Hepatocyte (in vitro differentiated cells): ENCODE measurements around the gene ZEB2. TPM values are rescaled to one million over a fixed set of nuclear protein-coding genes. Genes with fewer than 3 reads are reported as not detected.

Experiments used
- DNase-seq: peaks from one replicate; pipeline ENCODE4 v3.0.0-alpha.2; 2016; ENCODE audit warnings: low spot score
- H2AFZ ChIP-seq: fragments of 200-600 bp; sonication (generic); 2 replicates; pipeline ENCODE4 v1.6.0; 2016; ENCODE audit warnings: antibody characterized with exemption, mild to moderate bottlenecking
- H3K27ac ChIP-seq: fragments of 200-600 bp; sonication (generic); 2 replicates; pipeline ENCODE4 v1.5.1; 2016; ENCODE audit warnings: mild to moderate bottlenecking
- H3K27me3 ChIP-seq: fragments of 200-600 bp; sonication (generic); 2 replicates; pipeline ENCODE4 v1.6.1; 2016
- H3K36me3 ChIP-seq: fragments of 200-600 bp; sonication (generic); replicated peaks from 2 replicates; pipeline ENCODE4 v1.5.1; 2016; ENCODE audit warnings: low read depth; ENCODE audit not compliant: insufficient read depth
- H3K4me1 ChIP-seq: fragments of 200-600 bp; sonication (generic); 2 replicates; pipeline ENCODE4 v1.5.1; 2016; ENCODE audit warnings: mild to moderate bottlenecking, moderate library complexity; ENCODE audit not compliant: insufficient read depth
- H3K4me2 ChIP-seq: fragments of 200-600 bp; sonication (generic); 2 replicates; pipeline ENCODE4 v1.6.0; 2016
- H3K4me3 ChIP-seq: fragments of 200-600 bp; sonication (generic); 2 replicates; pipeline ENCODE4 v1.5.1; 2016; ENCODE audit warnings: mild to moderate bottlenecking
- H3K79me2 ChIP-seq: fragments of 200-600 bp; sonication (generic); 2 replicates; pipeline ENCODE4 v1.6.0; 2017; ENCODE audit warnings: mild to moderate bottlenecking
- H3K9me2 ChIP-seq: fragments of 200-600 bp; sonication (generic); replicated peaks from 2 replicates; pipeline ENCODE4 v1.6.0; 2017; ENCODE audit warnings: mild to moderate bottlenecking; ENCODE audit not compliant: insufficient read depth
- H3K9me3 ChIP-seq: fragments of 200-600 bp; sonication (generic); 2 replicates; pipeline ENCODE4 v1.5.1; 2016; ENCODE audit warnings: low read depth, mild to moderate bottlenecking
- H4K20me1 ChIP-seq: fragments of 200-600 bp; sonication (generic); 2 replicates; pipeline ENCODE4 v1.6.0; 2016; ENCODE audit warnings: mild to moderate bottlenecking; ENCODE audit not compliant: insufficient read depth, poor library complexity, severe bottlenecking
- EZH2 ChIP-seq: fragments of 200-600 bp; sonication (generic); IDR thresholded peaks from 2 replicates; pipeline ENCODE4 v1.6.1; 2016; ENCODE audit warnings: antibody characterized with exemption, mild to moderate bottlenecking, borderline replicate concordance
- EZH2phosphoT487 ChIP-seq: fragments of 200-600 bp; sonication (generic); IDR thresholded peaks from one replicate; pipeline ENCODE4 v1.6.1; 2018; ENCODE audit warnings: antibody characterized with exemption, mild to moderate bottlenecking, low read depth, moderate library complexity; ENCODE audit not compliant: unreplicated experiment, severe bottlenecking
- WGBS: methylation state at CpG from one replicate; pipeline ENCODE4 v1.1.6; 2016; ENCODE audit warnings: low lambda C conversion rate; ENCODE audit errors: missing lambda C conversion rate; 5-methylcytosine and 5-hydroxymethylcytosine counted together
- polyA plus RNA-seq: library from polyadenylated mRNA; unstranded; fragments of >200 nt; fragmentation: Nextera tagmentation; extraction: Ambion mirVana; gene quantifications from 2 replicates; pipeline ENCODE4 v1.2.1, GENCODE V29; 2016
- total RNA-seq: library from RNA; depleted of rRNA; stranded (reverse); fragments of >200 nt; gene quantifications from 2 replicates; pipeline ENCODE4 v1.2.3, GENCODE V29; 2014
- TF ChIP-seq, protein P1 (sequence below): fragments of 200-600 bp; sonication (generic); IDR thresholded peaks from 2 replicates; pipeline ENCODE4 v1.5.1; 2016; ENCODE audit warnings: antibody characterized with exemption, mild to moderate bottlenecking; ENCODE audit not compliant: poor library complexity

ZEB2 gene
- total and polyA plus RNA-seq, 2 experiments from 2014 or later, result 17.8 to 35.5 TPM

DNA sequence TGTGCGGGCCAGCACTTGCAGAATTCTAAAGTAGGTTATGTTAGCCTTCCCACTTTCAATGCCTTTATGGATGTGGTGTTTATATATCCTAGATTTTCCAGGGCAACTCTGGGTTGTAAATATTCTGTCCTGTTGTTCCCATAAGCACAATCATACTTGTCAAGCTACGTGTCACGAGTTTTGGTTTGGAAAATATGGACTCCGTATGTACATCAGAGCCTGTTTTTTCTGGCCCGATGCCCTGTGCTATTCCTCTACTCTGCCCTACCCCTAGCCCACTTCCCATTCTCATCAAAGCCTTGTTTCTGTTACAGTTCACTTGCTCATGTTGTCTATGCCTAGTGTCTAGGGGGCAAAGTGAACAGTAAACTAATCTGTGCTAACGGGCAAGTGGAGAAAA, 27.0 kb upstream of the ZEB2 start:
- H3K27me3 ChIP-seq, result no peaks in the 10 kb centered on the region
- no peak overlapping the region for H2AFZ ChIP-seq
- no peaks in the 10 kb centered on the region for H3K36me3 ChIP-seq
- H3K4me1 ChIP-seq, result no peaks in the 10 kb centered on the region
- no peaks in the 10 kb centered on the region for H4K20me1 ChIP-seq
- TF ChIP-seq EZH2phosphoT487 (no peak), EZH2 (no peak)
- TF ChIP-seq, protein P1, sequence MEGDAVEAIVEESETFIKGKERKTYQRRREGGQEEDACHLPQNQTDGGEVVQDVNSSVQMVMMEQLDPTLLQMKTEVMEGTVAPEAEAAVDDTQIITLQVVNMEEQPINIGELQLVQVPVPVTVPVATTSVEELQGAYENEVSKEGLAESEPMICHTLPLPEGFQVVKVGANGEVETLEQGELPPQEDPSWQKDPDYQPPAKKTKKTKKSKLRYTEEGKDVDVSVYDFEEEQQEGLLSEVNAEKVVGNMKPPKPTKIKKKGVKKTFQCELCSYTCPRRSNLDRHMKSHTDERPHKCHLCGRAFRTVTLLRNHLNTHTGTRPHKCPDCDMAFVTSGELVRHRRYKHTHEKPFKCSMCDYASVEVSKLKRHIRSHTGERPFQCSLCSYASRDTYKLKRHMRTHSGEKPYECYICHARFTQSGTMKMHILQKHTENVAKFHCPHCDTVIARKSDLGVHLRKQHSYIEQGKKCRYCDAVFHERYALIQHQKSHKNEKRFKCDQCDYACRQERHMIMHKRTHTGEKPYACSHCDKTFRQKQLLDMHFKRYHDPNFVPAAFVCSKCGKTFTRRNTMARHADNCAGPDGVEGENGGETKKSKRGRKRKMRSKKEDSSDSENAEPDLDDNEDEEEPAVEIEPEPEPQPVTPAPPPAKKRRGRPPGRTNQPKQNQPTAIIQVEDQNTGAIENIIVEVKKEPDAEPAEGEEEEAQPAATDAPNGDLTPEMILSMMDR, result no peak
- H3K9me3 ChIP-seq, result no peaks in the 10 kb centered on the region
- no peaks in the 10 kb centered on the region for H3K79me2 ChIP-seq
- no peak overlapping the region for H3K4me2 ChIP-seq
- H3K27ac ChIP-seq, result no peak overlapping the region
- H3K9me2 ChIP-seq, result no peaks in the 10 kb centered on the region
- WGBS, result 84% methylated on average over 6 of the region's 6 CpGs
- no peak overlapping the region for H3K4me3 ChIP-seq
- no peak for DNase-seq

- H3K27ac ChIP-seq, result no peak overlapping the region
- no peaks in the 10 kb centered on the region for H3K27me3 ChIP-seq
- no peaks in the 10 kb centered on the region for H3K4me1 ChIP-seq
- H3K4me2 ChIP-seq, result no peak overlapping the region
- WGBS, result 88% methylated on average over 2 of the region's 2 CpGs
- H3K4me3 ChIP-seq, result no peak overlapping the region
- no peaks in the 10 kb centered on the region for H3K9me2 ChIP-seq
- no peaks in the 10 kb centered on the region for H3K9me3 ChIP-seq
- H2AFZ ChIP-seq, result no peak overlapping the region
- H3K36me3 ChIP-seq, result no peaks in the 10 kb centered on the region
- TF ChIP-seq, protein P1, result no peak
- TF ChIP-seq EZH2 (no peak), EZH2phosphoT487 (no peak)
- H4K20me1 ChIP-seq, result no peaks in the 10 kb centered on the region
- H3K79me2 ChIP-seq, result no peaks in the 10 kb centered on the region
- no peak for DNase-seq
Observed at GRCh38 chr2:144545787-144546186, 25.9 kb upstream of the ZEB2 start.

- Histone ChIP-seq H3K27me3 (no peaks in the 10 kb centered on the region), H3K9me2 (no peaks in the 10 kb centered on the region), H3K4me3 (no peak overlapping the region), H3K27ac (no peak overlapping the region), H2AFZ (no peak overlapping the region), H3K4me1 (no peaks in the 10 kb centered on the region), H3K9me3 (no peaks in the 10 kb centered on the region), H4K20me1 (no peaks in the 10 kb centered on the region), H3K36me3 (no peaks in the 10 kb centered on the region), H3K79me2 (no peaks in the 10 kb centered on the region), H3K4me2 (no peak overlapping the region)
- no peak for DNase-seq
- 88% methylated on average over 3 of the region's 3 CpGs for WGBS
- TF ChIP-seq EZH2, result no peak
- TF ChIP-seq, protein P1, result no peak
- no peak for TF ChIP-seq EZH2phosphoT487
Observed at GRCh38 chr2:144544053-144544452, 24.1 kb upstream of the ZEB2 start.

DNA sequence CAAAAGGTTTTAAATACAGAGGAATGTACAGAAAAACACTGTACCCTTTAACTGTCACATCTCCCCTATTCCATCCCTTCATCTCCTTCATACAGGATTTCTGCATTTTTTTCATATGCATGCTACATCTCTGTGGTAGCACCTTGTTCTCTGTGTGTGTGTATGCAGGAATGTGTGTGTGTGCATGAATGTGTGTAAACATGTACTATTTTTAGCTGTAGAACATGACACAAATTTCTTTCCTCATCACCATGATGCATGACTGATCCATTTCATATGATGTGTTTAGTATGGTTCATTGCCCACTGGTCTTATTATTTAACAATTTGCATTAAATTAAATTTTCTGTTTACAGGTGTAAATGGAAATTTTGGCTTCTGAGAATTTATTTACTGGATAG, 21.5 kb upstream of the ZEB2 start:
- no peak for DNase-seq
- Histone ChIP-seq H3K27me3 (no peaks in the 10 kb centered on the region), H3K9me2 (no peaks in the 10 kb centered on the region), H3K4me3 (no peak overlapping the region), H3K4me1 (no peaks in the 10 kb centered on the region), H2AFZ (no peak overlapping the region), H3K79me2 (no peaks in the 10 kb centered on the region), H3K4me2 (no peak overlapping the region), H3K27ac (no peak overlapping the region), H3K36me3 (no peaks in the 10 kb centered on the region), H4K20me1 (no peaks in the 10 kb centered on the region), H3K9me3 (no peaks in the 10 kb centered on the region)
- TF ChIP-seq EZH2, result no peak
- TF ChIP-seq EZH2phosphoT487, result no peak
- TF ChIP-seq, protein P1, result no peak
